HepG2 (cell line): ENCODE measurements around the gene RPL22L1. TPM values are rescaled to one million over a fixed set of nuclear protein-coding genes. Genes with fewer than 3 reads are reported as not detected.

Experiments
- AGO1 ChIP-seq: fragments of 200-400 bp; formaldehyde crosslinking; IDR thresholded peaks from 2 replicates; pipeline ENCODE4 v1.6.1; 2017; ENCODE audit warnings: mild to moderate bottlenecking, low read depth, low read length, moderate library complexity; ENCODE audit not compliant: poor library complexity, severe bottlenecking
- AKAP8 ChIP-seq: sonication (generic); formaldehyde crosslinking; IDR thresholded peaks from 2 replicates; pipeline ENCODE4 v1.5.1; 2020; ENCODE audit warnings: mild to moderate bottlenecking, missing genetic modification reagents
- ATF7 ChIP-seq, 2 experiments: fragments of 450-650 bp in 1 of 2; sonication (generic) in 1 of 2; formaldehyde crosslinking in 1 of 2; IDR thresholded peaks; 2 replicates each; pipeline versions ENCODE4 v1.4.0 to v1.6.1; 2016 to 2020; ENCODE audit warnings: antibody characterized with exemption in 1 of 2, mild to moderate bottlenecking in 1 of 2, missing genetic modification reagents in 1 of 2
- BCL6 ChIP-seq: IDR thresholded peaks from 2 replicates; pipeline ENCODE4 v1.6.1; 2016; ENCODE audit warnings: missing genetic modification reagents, missing compliant biosample characterization
- HMGA1 ChIP-seq: sonication (generic); formaldehyde crosslinking; conservative IDR thresholded peaks from 2 replicates; pipeline ENCODE4 v1.4.0; 2020; ENCODE audit warnings: missing genetic modification reagents
- HOXD1 ChIP-seq: sonication (generic); formaldehyde crosslinking; IDR thresholded peaks from 2 replicates; pipeline ENCODE4 v1.5.0; 2020; ENCODE audit warnings: missing genetic modification reagents
- IRX3 ChIP-seq: sonication (generic); formaldehyde crosslinking; IDR thresholded peaks from 2 replicates; pipeline ENCODE4 v1.8.1; 2023; ENCODE audit warnings: mild to moderate bottlenecking, low read depth, missing genetic modification reagents, borderline replicate concordance
- MIER2 ChIP-seq: IDR thresholded peaks from 2 replicates; pipeline ENCODE4 v1.6.1; 2016; ENCODE audit warnings: missing biosample characterization, missing genetic modification reagents
- SUZ12 ChIP-seq: fragments of 150-350 bp; IDR thresholded peaks from 2 replicates; pipeline ENCODE4 v1.6.1; 2014; ENCODE audit warnings: low read depth, low read length
- ZFY ChIP-seq: sonication (generic); formaldehyde crosslinking; IDR thresholded peaks from 2 replicates; pipeline ENCODE4 v1.4.0; 2020; ENCODE audit warnings: missing genetic modification reagents
- ZNF143 ChIP-seq: sonication (generic); formaldehyde crosslinking; IDR thresholded peaks from 2 replicates; pipeline ENCODE4 v1.4.0; 2020; ENCODE audit warnings: missing genetic modification reagents
- ZNF549 ChIP-seq: sonication (generic); formaldehyde crosslinking; IDR thresholded peaks from 2 replicates; pipeline ENCODE4 v1.5.0; 2020; ENCODE audit warnings: missing genetic modification reagents
- ZNF572 ChIP-seq: sonication (generic); formaldehyde crosslinking; IDR thresholded peaks from 2 replicates; pipeline ENCODE4 v1.5.1; 2020; ENCODE audit warnings: mild to moderate bottlenecking, missing genetic modification reagents
- ZSCAN22 ChIP-seq: sonication (generic); formaldehyde crosslinking; IDR thresholded peaks from 2 replicates; pipeline ENCODE4 v1.4.0; 2020; ENCODE audit warnings: mild to moderate bottlenecking, missing genetic modification reagents
- ZSCAN30 ChIP-seq: sonication (generic); formaldehyde crosslinking; IDR thresholded peaks from 2 replicates; pipeline ENCODE4 v1.5.0; 2020; ENCODE audit warnings: mild to moderate bottlenecking, missing genetic modification reagents
- polyA plus RNA-seq, 8 experiments: library from polyadenylated mRNA; depleted of rRNA in 3 of 8; stranded (reverse) in 7 of 8; unstranded in 1 of 8; fragments of >200 nt; fragmentation: Illumina TruSeq in 4 of 8; extraction: Trizol in 4 of 8; gene quantifications; 2 replicates each; pipeline versions ENCODE4 v1.2.1 to v1.2.3, GENCODE V29; 2011 to 2016; ENCODE audit warnings: low read depth in 4 of 8, missing spikeins in 1 of 8, mixed read lengths in 1 of 8; ENCODE audit not compliant: insufficient read depth in 1 of 8
- total RNA-seq, 5 experiments: library from RNA; depleted of rRNA; stranded (reverse); fragments of >200 nt; fragmentation: Illumina TruSeq; extraction: Trizol; gene quantifications; 2 replicates each; pipeline ENCODE4 v1.2.3, GENCODE V29; 2016; ENCODE audit warnings: low read depth in 1 of 5
- TF ChIP-seq, protein P1 (sequence below): sonication (generic); formaldehyde crosslinking; IDR thresholded peaks from 2 replicates; pipeline ENCODE4 v1.4.0; 2020; ENCODE audit warnings: missing genetic modification reagents
- TF ChIP-seq, protein P2 (sequence below): sonication (generic); formaldehyde crosslinking; IDR thresholded peaks from 2 replicates; pipeline ENCODE4 v1.4.0; 2020; ENCODE audit warnings: mild to moderate bottlenecking, missing genetic modification reagents
- TF ChIP-seq, protein P3 (sequence below): sonication (generic); formaldehyde crosslinking; IDR thresholded peaks from 2 replicates; pipeline ENCODE4 v1.4.0; 2020; ENCODE audit warnings: missing genetic modification reagents, borderline replicate concordance
- TF ChIP-seq, protein P4 (sequence below): IDR thresholded peaks from 2 replicates; pipeline ENCODE4 v1.6.1; 2016; ENCODE audit warnings: low read depth, borderline replicate concordance
- TF ChIP-seq, protein P5 (sequence below): conservative IDR thresholded peaks from 2 replicates; pipeline ENCODE4 v1.6.1; 2018; ENCODE audit warnings: missing genetic modification reagents
- TF ChIP-seq, protein P6 (sequence below): sonication (generic); formaldehyde crosslinking; IDR thresholded peaks from 2 replicates; pipeline ENCODE4 v1.4.0; 2020; ENCODE audit warnings: mild to moderate bottlenecking, missing genetic modification reagents

Gene RPL22L1
- total and polyA plus RNA-seq, 2 of the 13 experiments (the other 11 are each of a cell fraction or from before 2014, with no cell fraction given), result 42.7 to 152 TPM

DNA sequence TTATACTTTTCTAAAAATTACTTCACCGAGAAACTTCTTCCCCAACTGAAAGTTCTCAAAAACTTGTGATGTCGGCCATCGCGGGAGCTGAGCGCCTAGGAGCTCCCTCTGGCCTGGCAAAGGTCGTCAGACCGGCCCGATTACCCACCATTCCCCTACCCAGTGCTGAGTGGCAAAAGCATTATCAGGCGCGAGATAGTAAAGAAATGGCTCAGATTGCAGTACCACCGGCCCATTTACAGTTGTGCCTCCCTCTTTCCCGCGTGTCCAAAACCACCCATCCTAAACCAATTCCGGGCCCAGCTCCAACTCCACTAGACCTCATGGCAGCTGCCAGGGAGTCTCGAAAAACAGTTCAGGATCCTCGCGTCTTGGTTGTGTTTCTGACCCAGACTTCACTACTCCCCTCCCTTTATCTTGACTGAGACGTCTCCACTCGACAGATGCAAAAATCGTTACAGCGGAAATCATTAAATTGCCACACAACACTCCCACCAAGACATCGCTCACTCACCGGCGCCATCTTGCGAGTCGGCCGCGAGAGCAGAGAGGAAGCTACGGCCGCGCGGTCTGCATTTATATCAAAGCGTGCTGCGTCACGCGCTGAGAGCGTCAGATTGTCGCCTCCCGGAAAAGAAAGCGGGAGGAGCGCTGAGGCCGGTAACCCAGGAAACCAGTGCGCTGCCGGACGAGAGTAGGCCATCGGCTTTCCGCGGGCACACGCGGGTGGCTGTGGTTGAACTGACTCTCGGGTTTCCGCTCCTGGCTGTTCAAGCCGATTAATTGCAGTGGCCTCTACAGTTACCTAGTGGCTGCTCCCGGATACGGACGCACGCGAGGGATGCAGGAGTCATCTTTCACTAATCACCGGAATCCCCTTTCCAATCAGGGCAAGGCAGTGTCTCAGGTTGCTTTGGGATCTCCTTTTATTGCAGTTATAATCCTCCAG lies at the start of gene RPL22L1 (continued):
- TF ChIP-seq ZNF549, result no peak
- TF ChIP-seq ZSCAN30 (CRISPR knock-in tag), result no peak
- TF ChIP-seq HOXD1 (CRISPR knock-in tag), result no peak
- no peak for TF ChIP-seq AKAP8 (CRISPR knock-in tag)
- no peak for TF ChIP-seq AGO1
- no peak for TF ChIP-seq HMGA1 (CRISPR knock-in tag)
- TF ChIP-seq, protein P1, sequence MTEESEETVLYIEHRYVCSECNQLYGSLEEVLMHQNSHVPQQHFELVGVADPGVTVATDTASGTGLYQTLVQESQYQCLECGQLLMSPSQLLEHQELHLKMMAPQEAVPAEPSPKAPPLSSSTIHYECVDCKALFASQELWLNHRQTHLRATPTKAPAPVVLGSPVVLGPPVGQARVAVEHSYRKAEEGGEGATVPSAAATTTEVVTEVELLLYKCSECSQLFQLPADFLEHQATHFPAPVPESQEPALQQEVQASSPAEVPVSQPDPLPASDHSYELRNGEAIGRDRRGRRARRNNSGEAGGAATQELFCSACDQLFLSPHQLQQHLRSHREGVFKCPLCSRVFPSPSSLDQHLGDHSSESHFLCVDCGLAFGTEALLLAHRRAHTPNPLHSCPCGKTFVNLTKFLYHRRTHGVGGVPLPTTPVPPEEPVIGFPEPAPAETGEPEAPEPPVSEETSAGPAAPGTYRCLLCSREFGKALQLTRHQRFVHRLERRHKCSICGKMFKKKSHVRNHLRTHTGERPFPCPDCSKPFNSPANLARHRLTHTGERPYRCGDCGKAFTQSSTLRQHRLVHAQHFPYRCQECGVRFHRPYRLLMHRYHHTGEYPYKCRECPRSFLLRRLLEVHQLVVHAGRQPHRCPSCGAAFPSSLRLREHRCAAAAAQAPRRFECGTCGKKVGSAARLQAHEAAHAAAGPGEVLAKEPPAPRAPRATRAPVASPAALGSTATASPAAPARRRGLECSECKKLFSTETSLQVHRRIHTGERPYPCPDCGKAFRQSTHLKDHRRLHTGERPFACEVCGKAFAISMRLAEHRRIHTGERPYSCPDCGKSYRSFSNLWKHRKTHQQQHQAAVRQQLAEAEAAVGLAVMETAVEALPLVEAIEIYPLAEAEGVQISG, result peak; percentile 85
- TF ChIP-seq, protein P2, sequence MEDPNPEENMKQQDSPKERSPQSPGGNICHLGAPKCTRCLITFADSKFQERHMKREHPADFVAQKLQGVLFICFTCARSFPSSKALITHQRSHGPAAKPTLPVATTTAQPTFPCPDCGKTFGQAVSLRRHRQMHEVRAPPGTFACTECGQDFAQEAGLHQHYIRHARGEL (CRISPR knock-in tag), result no peak
- TF ChIP-seq ATF7 (IDR thresholded peaks at IDR 0.05), result no peak
- TF ChIP-seq ATF7 (CRISPR knock-in tag; IDR thresholded peaks at IDR 0.05), result peak; percentile 65; the same call in 1 of the 2 replicates
- peak; percentile 92 for TF ChIP-seq ZFY
- TF ChIP-seq, protein P3, sequence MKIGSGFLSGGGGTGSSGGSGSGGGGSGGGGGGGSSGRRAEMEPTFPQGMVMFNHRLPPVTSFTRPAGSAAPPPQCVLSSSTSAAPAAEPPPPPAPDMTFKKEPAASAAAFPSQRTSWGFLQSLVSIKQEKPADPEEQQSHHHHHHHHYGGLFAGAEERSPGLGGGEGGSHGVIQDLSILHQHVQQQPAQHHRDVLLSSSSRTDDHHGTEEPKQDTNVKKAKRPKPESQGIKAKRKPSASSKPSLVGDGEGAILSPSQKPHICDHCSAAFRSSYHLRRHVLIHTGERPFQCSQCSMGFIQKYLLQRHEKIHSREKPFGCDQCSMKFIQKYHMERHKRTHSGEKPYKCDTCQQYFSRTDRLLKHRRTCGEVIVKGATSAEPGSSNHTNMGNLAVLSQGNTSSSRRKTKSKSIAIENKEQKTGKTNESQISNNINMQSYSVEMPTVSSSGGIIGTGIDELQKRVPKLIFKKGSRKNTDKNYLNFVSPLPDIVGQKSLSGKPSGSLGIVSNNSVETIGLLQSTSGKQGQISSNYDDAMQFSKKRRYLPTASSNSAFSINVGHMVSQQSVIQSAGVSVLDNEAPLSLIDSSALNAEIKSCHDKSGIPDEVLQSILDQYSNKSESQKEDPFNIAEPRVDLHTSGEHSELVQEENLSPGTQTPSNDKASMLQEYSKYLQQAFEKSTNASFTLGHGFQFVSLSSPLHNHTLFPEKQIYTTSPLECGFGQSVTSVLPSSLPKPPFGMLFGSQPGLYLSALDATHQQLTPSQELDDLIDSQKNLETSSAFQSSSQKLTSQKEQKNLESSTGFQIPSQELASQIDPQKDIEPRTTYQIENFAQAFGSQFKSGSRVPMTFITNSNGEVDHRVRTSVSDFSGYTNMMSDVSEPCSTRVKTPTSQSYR (CRISPR knock-in tag), result no peak
- TF ChIP-seq SUZ12, result no peak
- TF ChIP-seq ZNF143 (CRISPR knock-in tag), result peak; percentile 68
- no peak for TF ChIP-seq ZNF572 (CRISPR knock-in tag)
- peak; percentile 39; the same call in 1 of the 2 replicates for TF ChIP-seq BCL6 (CRISPR knock-in tag)
- TF ChIP-seq, protein P4, sequence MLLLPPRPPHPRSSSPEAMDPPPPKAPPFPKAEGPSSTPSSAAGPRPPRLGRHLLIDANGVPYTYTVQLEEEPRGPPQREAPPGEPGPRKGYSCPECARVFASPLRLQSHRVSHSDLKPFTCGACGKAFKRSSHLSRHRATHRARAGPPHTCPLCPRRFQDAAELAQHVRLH (CRISPR knock-in tag), result peak; percentile 94; the same call in 1 of the 2 replicates
- TF ChIP-seq, protein P5, sequence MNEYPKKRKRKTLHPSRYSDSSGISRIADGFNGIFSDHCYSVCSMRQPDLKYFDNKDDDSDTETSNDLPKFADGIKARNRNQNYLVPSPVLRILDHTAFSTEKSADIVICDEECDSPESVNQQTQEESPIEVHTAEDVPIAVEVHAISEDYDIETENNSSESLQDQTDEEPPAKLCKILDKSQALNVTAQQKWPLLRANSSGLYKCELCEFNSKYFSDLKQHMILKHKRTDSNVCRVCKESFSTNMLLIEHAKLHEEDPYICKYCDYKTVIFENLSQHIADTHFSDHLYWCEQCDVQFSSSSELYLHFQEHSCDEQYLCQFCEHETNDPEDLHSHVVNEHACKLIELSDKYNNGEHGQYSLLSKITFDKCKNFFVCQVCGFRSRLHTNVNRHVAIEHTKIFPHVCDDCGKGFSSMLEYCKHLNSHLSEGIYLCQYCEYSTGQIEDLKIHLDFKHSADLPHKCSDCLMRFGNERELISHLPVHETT (CRISPR knock-in tag), result no peak; the same call in 1 of the 2 replicates
- TF ChIP-seq MIER2 (CRISPR knock-in tag), result peak; percentile 44; the same call in 1 of the 2 replicates
- no peak; the same call in 1 of the 2 replicates for TF ChIP-seq IRX3 (CRISPR knock-in tag)
- TF ChIP-seq, protein P6, sequence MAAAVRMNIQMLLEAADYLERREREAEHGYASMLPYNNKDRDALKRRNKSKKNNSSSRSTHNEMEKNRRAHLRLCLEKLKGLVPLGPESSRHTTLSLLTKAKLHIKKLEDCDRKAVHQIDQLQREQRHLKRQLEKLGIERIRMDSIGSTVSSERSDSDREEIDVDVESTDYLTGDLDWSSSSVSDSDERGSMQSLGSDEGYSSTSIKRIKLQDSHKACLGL (CRISPR knock-in tag), result peak; percentile 60; the same call in 1 of the 2 replicates
- no peak for TF ChIP-seq ZSCAN22 (CRISPR knock-in tag)
